ENCODE measurements around the gene NUP153. TPM values are rescaled to one million over a fixed set of nuclear protein-coding genes. Genes with fewer than 3 reads are reported as not detected.
A peak's percentile ranks its signal among the peaks of the same experiment; 100 is the strongest.

NUP153 gene
- total and polyA plus RNA-seq, 2 of the 8 experiments (the other 6 are each of a cell fraction or from before 2014, with no cell fraction given) = 47.0 to 84.8 TPM

GRCh38 chr6:17596085-17596484, 110.6 kb downstream of the NUP153 start:
- peaks cover 3% of the 10 kb centered on the region; the same call in 1 of the 2 replicates for H3K23me2 ChIP-seq (ENCODE audit: low read depth, low read length)
- FAIRE-seq = no peak
- no peaks in the 10 kb centered on the region for H3K79me1 ChIP-seq (ENCODE audit: low read depth, low read length)

More at GRCh38 chr6:17596085-17596484, 110.6 kb downstream of the NUP153 start:
- H2BK120ac ChIP-seq (replicated peaks; ENCODE audit: low read depth, low read length) = no peak overlapping the region
- ChIA-PET CTCF (ENCODE audit: partially characterized antibody) (interaction anchor here (0.7 to 2.0 kb wide), 2 partner anchors 12 to 324 kb away, joined by 3 to 6 read pairs; no protein-coding TSS in a partner anchor), POLR2A (ENCODE audit: partially characterized antibody) (no interaction called here)
- no peak overlapping the region for H3K4me2 ChIP-seq (ENCODE audit: insufficient read depth in 1 of 2, low read depth in 2 of 2, low read length in 2 of 2)
- H4K5ac ChIP-seq (ENCODE audit: insufficient read length, low read depth, low read length) = no peak overlapping the region
- H3K4ac ChIP-seq (replicated peaks; ENCODE audit: insufficient read length, low read depth, low read length) = no peak overlapping the region
- no peaks in the 10 kb centered on the region for H3K27me3 ChIP-seq (replicated peaks in 1 of 4; ENCODE audit: control insufficient read depth in 3 of 4, extremely low read depth in 1 of 4, insufficient read depth in 3 of 4, low read length in 3 of 4)
- no peaks in the 10 kb centered on the region for H4K20me1 ChIP-seq (replicated peaks in 1 of 2; ENCODE audit: control insufficient read depth in 1 of 2, insufficient read depth in 2 of 2, low read length in 2 of 2)
- H3K56ac ChIP-seq (replicated peaks; ENCODE audit: insufficient read length, low read depth, low read length) = no peak overlapping the region
- no peak overlapping the region for H2BK12ac ChIP-seq (ENCODE audit: low read depth, low read length)
- DNase-seq (ENCODE audit: low read depth in 1 of 2, low spot score in 2 of 2) = no peak
- TF ChIP-seq CHD2 (IDR thresholded peaks at IDR 0.05; ENCODE audit: low read length) = no peak
- TF ChIP-seq CEBPB (IDR thresholded peaks at IDR 0.05; ENCODE audit: low read depth, low read length) = peak; percentile 36; the same call in 1 of the 2 replicates
- TF ChIP-seq GTF2F1 (IDR thresholded peaks at IDR 0.05; ENCODE audit: borderline replicate concordance, low read depth, low read length) = no peak
- no peak overlapping the region for H3K23ac ChIP-seq (ENCODE audit: insufficient read length)
- no peak overlapping the region for H3K18ac ChIP-seq (ENCODE audit: extremely low read depth, low read length)
- WGBS, 2 experiments (ENCODE audit: extremely low coverage in 1 of 2, insufficient coverage in 1 of 2, insufficient read length in 1 of 2, insufficient replicate concordance in 2 of 2, low coverage in 1 of 2, low lambda C conversion rate in 2 of 2, missing lambda C conversion rate in 1 of 2) = 93% methylated on average over 3 of the region's 3 CpGs; no CpG with 5 or more reads in 1 of the 2 experiments
- no peaks in the 10 kb centered on the region for H3K79me2 ChIP-seq (ENCODE audit: control insufficient read depth in 1 of 2, insufficient read depth in 2 of 2, low read length in 2 of 2)
- H3K9me3 ChIP-seq (ENCODE audit: insufficient read depth in 2 of 2, low read depth in 1 of 2, low read length in 1 of 2) = no peaks in the 10 kb centered on the region
- no peak overlapping the region for H2AK5ac ChIP-seq (ENCODE audit: low read depth, low read length)
- no peak overlapping the region for H2BK20ac ChIP-seq (ENCODE audit: low read length)
- H3K4me3 ChIP-seq (ENCODE audit: extremely low read depth in 1 of 4, insufficient read depth in 2 of 4, low read depth in 3 of 4, low read length in 4 of 4) = no peak overlapping the region
- H3K36me3 ChIP-seq (ENCODE audit: control insufficient read depth in 2 of 4, insufficient read depth in 4 of 4, low read length in 3 of 4) = no peaks in the 10 kb centered on the region
- H3K14ac ChIP-seq (ENCODE audit: insufficient read length) = no peak overlapping the region
- H2AFZ ChIP-seq (ENCODE audit: low read length) = no peak overlapping the region
- H3K27ac ChIP-seq (ENCODE audit: low read depth, low read length) = no peak overlapping the region
- H4K8ac ChIP-seq (ENCODE audit: extremely low read depth, insufficient read depth, low read length) = no peak overlapping the region
- H3K4me1 ChIP-seq (replicated peaks in 1 of 4; ENCODE audit: control insufficient read depth in 3 of 4, insufficient read depth in 4 of 4, low read length in 3 of 4) = no peaks in the 10 kb centered on the region
- H2BK15ac ChIP-seq (ENCODE audit: low read length) = no peak overlapping the region
- H3K9ac ChIP-seq (replicated peaks in 1 of 4; ENCODE audit: extremely low read depth in 1 of 4, low read depth in 3 of 4, low read length in 3 of 4) = no peak overlapping the region
- H4K91ac ChIP-seq (replicated peaks; ENCODE audit: insufficient read length, low read length) = no peak overlapping the region
- no peak overlapping the region for H2BK5ac ChIP-seq (ENCODE audit: low read depth, low read length)
